NT2/D1 (cell line): ENCODE measurements around the gene MIPOL1.
"Not testable (repeated sequence)": the region's sequence is repeated elsewhere in the genome, so short reads cannot be mapped to it uniquely, and the experiment has no call there.

Experiments
- DNase-seq: peaks from one replicate; pipeline ENCODE4 v3.0.0-alpha.2; 2011; ENCODE audit warnings: low read depth, low spot score
- H3K27me3 ChIP-seq: 2 replicates; pipeline ENCODE4 v1.6.0; 2011; ENCODE audit warnings: mild to moderate bottlenecking; ENCODE audit not compliant: insufficient read length, insufficient read depth
- H3K36me3 ChIP-seq: 2 replicates; pipeline ENCODE4 v1.6.1; 2011; ENCODE audit warnings: mild to moderate bottlenecking, low read length, mixed read lengths; ENCODE audit not compliant: insufficient read depth, insufficient read length
- H3K4me1 ChIP-seq: 2 replicates; pipeline ENCODE4 v1.5.1; 2011; ENCODE audit not compliant: insufficient read depth, insufficient read length
- H3K4me3 ChIP-seq: 2 replicates; pipeline ENCODE4 v1.5.1; 2011; ENCODE audit warnings: low read depth; ENCODE audit not compliant: insufficient read length
- H3K9ac ChIP-seq: 2 replicates; pipeline ENCODE4 v1.6.0; 2011; ENCODE audit warnings: low read depth; ENCODE audit not compliant: insufficient read length
- H3K9me3 ChIP-seq: 2 replicates; pipeline ENCODE4 v1.5.1; 2011; ENCODE audit warnings: mild to moderate bottlenecking, low read length; ENCODE audit not compliant: insufficient read depth
- SUZ12 ChIP-seq: IDR thresholded peaks from 2 replicates; pipeline ENCODE4 v1.6.1; 2011; ENCODE audit not compliant: insufficient read length, insufficient read depth; ENCODE audit errors: extremely low read depth
- YY1 ChIP-seq: IDR thresholded peaks from 2 replicates; pipeline ENCODE4 v1.6.1; 2011; ENCODE audit not compliant: insufficient read length, insufficient read depth
- ZNF274 ChIP-seq: IDR thresholded peaks from 2 replicates; pipeline ENCODE4 v1.6.1; 2011; ENCODE audit warnings: mild to moderate bottlenecking, low read depth, low read length

MIPOL1 gene

GRCh38 chr14:37202812-37203211 is 5.1 kb downstream of the MIPOL1 start:
- H3K36me3 ChIP-seq = no peaks in the 10 kb centered on the region
- no peaks in the 10 kb centered on the region for H3K27me3 ChIP-seq
- H3K4me1 ChIP-seq = no peaks in the 10 kb centered on the region
- no peak overlapping the region for H3K4me3 ChIP-seq
- TF ChIP-seq ZNF274 = no peak
- TF ChIP-seq YY1 = no peak
- no peak for TF ChIP-seq SUZ12
- H3K9me3 ChIP-seq = peaks cover 27% of the 10 kb centered on the region
- no peak for DNase-seq
- no peak overlapping the region for H3K9ac ChIP-seq

GRCh38 chr14:37203423-37203822 is 5.7 kb downstream of the MIPOL1 start:
- DNase-seq = no peak
- TF ChIP-seq ZNF274 (no peak), SUZ12 (no peak), YY1 (no peak)
- Histone ChIP-seq H3K9me3 (peaks cover 27% of the 10 kb centered on the region), H3K27me3 (no peaks in the 10 kb centered on the region), H3K4me3 (no peak overlapping the region), H3K36me3 (no peaks in the 10 kb centered on the region), H3K4me1 (no peaks in the 10 kb centered on the region), H3K9ac (no peak overlapping the region)

- not testable (repeated sequence) for H3K9ac ChIP-seq, H3K4me1 ChIP-seq, H3K36me3 ChIP-seq, H3K27me3 ChIP-seq, H3K4me3 ChIP-seq, DNase-seq
- peaks cover 27% of the 10 kb centered on the region for H3K9me3 ChIP-seq
These were observed 8.2 kb downstream of the MIPOL1 start for GRCh38 chr14:37205623-37206605.

GRCh38 chr14:37209617-37210016 is 11.9 kb downstream of the MIPOL1 start:
- not testable (repeated sequence) for DNase-seq, H3K4me3 ChIP-seq, H3K9ac ChIP-seq, H3K4me1 ChIP-seq, H3K36me3 ChIP-seq, H3K27me3 ChIP-seq
- H3K9me3 ChIP-seq = peaks cover 23% of the 10 kb centered on the region

- Histone ChIP-seq H3K9me3 (peaks cover 19% of the 10 kb centered on the region), H3K4me3 (no peak overlapping the region), H3K4me1 (no peaks in the 10 kb centered on the region), H3K36me3 (no peaks in the 10 kb centered on the region), H3K9ac (no peak overlapping the region), H3K27me3 (no peaks in the 10 kb centered on the region)
- no peak for TF ChIP-seq YY1
- no peak for TF ChIP-seq SUZ12
- no peak for TF ChIP-seq ZNF274
- DNase-seq = no peak
These were observed 12.7 kb downstream of the MIPOL1 start for GRCh38 chr14:37210448-37210847.

GRCh38 chr14:37213016-37213415 is 15.3 kb downstream of the MIPOL1 start:
- Histone ChIP-seq H3K9me3 (no peaks in the 10 kb centered on the region), H3K4me3 (no peak overlapping the region), H3K4me1 (no peaks in the 10 kb centered on the region), H3K9ac (no peak overlapping the region), H3K27me3 (no peaks in the 10 kb centered on the region), H3K36me3 (no peaks in the 10 kb centered on the region)
- no peak for TF ChIP-seq ZNF274
- no peak for TF ChIP-seq SUZ12
- no peak for TF ChIP-seq YY1
- no peak for DNase-seq

GRCh38 chr14:37215345-37215744 is 17.6 kb downstream of the MIPOL1 start:
- TF ChIP-seq YY1 = no peak
- TF ChIP-seq ZNF274 = no peak
- no peak for TF ChIP-seq SUZ12
- Histone ChIP-seq H3K9ac (no peak overlapping the region), H3K27me3 (no peaks in the 10 kb centered on the region), H3K4me1 (no peaks in the 10 kb centered on the region), H3K9me3 (no peaks in the 10 kb centered on the region), H3K36me3 (no peaks in the 10 kb centered on the region), H3K4me3 (no peak overlapping the region)
- DNase-seq = no peak
